GM23338 (cell line): Measurements from ENCODE around the gene SLC5A12. TPM values are rescaled to one million over a fixed set of nuclear protein-coding genes. Genes with fewer than 3 reads are reported as not detected.

Experiments
- ATAC-seq: fragments of 200-7000 bp; cut with Tn5 transposase; 3 replicates; pipeline ENCODE4 v1.9.1; 2020
- DNase-seq: peaks from one replicate; pipeline ENCODE4 v3.0.0-alpha.2; 2015; ENCODE audit warnings: low spot score
- H2AFZ ChIP-seq: fragments of 200-600 bp; sonication (generic); 2 replicates; pipeline ENCODE4 v1.8.0; 2016; ENCODE audit warnings: antibody characterized with exemption, mild to moderate bottlenecking, moderate library complexity
- H3F3A ChIP-seq: fragments of 200-600 bp; sonication (generic); replicated peaks from 2 replicates; pipeline ENCODE4 v1.8.0; 2017; ENCODE audit warnings: antibody characterized with exemption, mixed run types, low read depth
- H3K27ac ChIP-seq: fragments of 200-600 bp; sonication (generic); 2 replicates; pipeline ENCODE4 v1.6.1; 2016; ENCODE audit warnings: low read depth
- H3K27me3 ChIP-seq: fragments of 200-600 bp; sonication (generic); 2 replicates; pipeline ENCODE4 v1.8.0; 2016; ENCODE audit warnings: mild to moderate bottlenecking, mixed run types, moderate library complexity; ENCODE audit not compliant: insufficient read depth
- H3K36me3 ChIP-seq: fragments of 200-600 bp; sonication (generic); 2 replicates; pipeline ENCODE4 v1.8.0; 2016; ENCODE audit warnings: mild to moderate bottlenecking; ENCODE audit not compliant: insufficient read depth
- H3K4me1 ChIP-seq: fragments of 200-600 bp; sonication (generic); 2 replicates; pipeline ENCODE4 v1.8.0; 2016; ENCODE audit warnings: mild to moderate bottlenecking, moderate library complexity; ENCODE audit not compliant: insufficient read depth
- H3K4me2 ChIP-seq: fragments of 200-600 bp; sonication (generic); 2 replicates; pipeline ENCODE4 v1.7.1; 2017; ENCODE audit warnings: mixed run types
- H3K4me3 ChIP-seq: fragments of 200-600 bp; sonication (generic); 2 replicates; pipeline ENCODE4 v1.6.1; 2016; ENCODE audit warnings: mixed run types
- H3K79me2 ChIP-seq: fragments of 200-600 bp; sonication (generic); replicated peaks from 2 replicates; pipeline ENCODE4 v1.8.0; 2017; ENCODE audit warnings: mild to moderate bottlenecking; ENCODE audit not compliant: insufficient read depth
- H3K9me2 ChIP-seq: fragments of 200-600 bp; sonication (generic); 2 replicates; pipeline ENCODE4 v1.8.0; 2017; ENCODE audit not compliant: insufficient read depth
- H4K20me1 ChIP-seq: fragments of 200-600 bp; sonication (generic); replicated peaks from 2 replicates; pipeline ENCODE4 v1.8.0; 2017; ENCODE audit warnings: mild to moderate bottlenecking; ENCODE audit not compliant: insufficient read depth
- H3K27ac Mint-ChIP-seq: 2 replicates; pipeline ENCODE4 v1.8.0; 2020; ENCODE audit warnings: inconsistent platforms, mild to moderate bottlenecking, moderate library complexity, mixed read lengths
- H3K27me3 Mint-ChIP-seq: 3 replicates; pipeline ENCODE4 v1.8.0; 2022; ENCODE audit warnings: low read depth, mild to moderate bottlenecking, moderate library complexity, mixed read lengths, inconsistent platforms; ENCODE audit not compliant: insufficient read depth, poor library complexity
- H3K36me3 Mint-ChIP-seq: 3 replicates; pipeline ENCODE4 v1.8.0; 2021; ENCODE audit warnings: low read depth, mild to moderate bottlenecking, inconsistent platforms, moderate library complexity, mixed read lengths
- H3K4me1 Mint-ChIP-seq: 3 replicates; pipeline ENCODE4 v1.8.0; 2020; ENCODE audit warnings: mild to moderate bottlenecking, inconsistent platforms, mixed read lengths
- H3K4me3 Mint-ChIP-seq: 3 replicates; pipeline ENCODE4 v1.8.0; 2021; ENCODE audit warnings: moderate library complexity, mild to moderate bottlenecking, inconsistent platforms, mixed read lengths
- H3K9me3 Mint-ChIP-seq: 3 replicates; pipeline ENCODE4 v1.8.0; 2020; ENCODE audit warnings: moderate library complexity, mild to moderate bottlenecking, inconsistent platforms, mixed read lengths
- ETS1 ChIP-seq: IDR thresholded peaks from 2 replicates; pipeline ENCODE4 v1.6.1; 2016; ENCODE audit warnings: antibody characterized with exemption
- EZH2 ChIP-seq: fragments of 200-600 bp; sonication (generic); IDR thresholded peaks from one replicate; pipeline ENCODE4 v1.8.0; 2017; ENCODE audit warnings: antibody characterized with exemption, mild to moderate bottlenecking, low read depth; ENCODE audit not compliant: unreplicated experiment
- EZH2phosphoT487 ChIP-seq: fragments of 200-600 bp; sonication (generic); IDR thresholded peaks from one replicate; pipeline ENCODE4 v1.8.1; 2018; ENCODE audit warnings: antibody characterized with exemption; ENCODE audit not compliant: unreplicated experiment
- JUNB ChIP-seq: IDR thresholded peaks from one replicate; pipeline ENCODE4 v1.6.1; 2016; ENCODE audit warnings: antibody characterized with exemption; ENCODE audit not compliant: unreplicated experiment
- NANOG ChIP-seq: IDR thresholded peaks from 2 replicates; pipeline ENCODE4 v1.6.1; 2016; ENCODE audit warnings: antibody characterized with exemption, borderline replicate concordance
- POLR2AphosphoS5 ChIP-seq: IDR thresholded peaks from 2 replicates; pipeline ENCODE4 v1.6.1; 2016; ENCODE audit warnings: antibody characterized with exemption, low read depth
- STAT1 ChIP-seq: IDR thresholded peaks from one replicate; pipeline ENCODE4 v1.6.1; 2016; ENCODE audit warnings: antibody characterized with exemption; ENCODE audit not compliant: unreplicated experiment
- ZNF331 ChIP-seq: fragments of 250-450 bp; sonication (Bioruptor Pico); IDR thresholded peaks from 2 replicates; pipeline ENCODE4 v1.5.0; 2020; ENCODE audit warnings: low read depth, mild to moderate bottlenecking, moderate library complexity
- ZNF462 ChIP-seq: fragments of 250-450 bp; sonication (Bioruptor Pico); IDR thresholded peaks from 2 replicates; pipeline ENCODE4 v1.5.0; 2020; ENCODE audit warnings: mild to moderate bottlenecking, moderate library complexity
- polyA plus RNA-seq: library from polyadenylated mRNA; unstranded; fragments of >200 nt; fragmentation: Nextera tagmentation; extraction: Ambion mirVana; gene quantifications from 2 replicates; pipeline ENCODE4 v1.2.1, GENCODE V29; 2016
- total RNA-seq: library from RNA; depleted of rRNA; stranded (reverse); fragments of >200 nt; shearing (Covaris generic); gene quantifications from 2 replicates; pipeline ENCODE4 v1.2.3, GENCODE V29; 2014

SLC5A12 gene
- total and polyA plus RNA-seq, 2 experiments from 2014 or later, result 0.60 to 1.4 TPM

- no peak overlapping the region for H2AFZ ChIP-seq
- H3K4me3 ChIP-seq, result no peak overlapping the region
- Mint-ChIP-seq H3K27me3 (no peaks in the 10 kb centered on the region), H3K4me1 (peaks cover 8% of the 10 kb centered on the region; the same call in 2 of the 3 replicates), H3K9me3 (no peaks in the 10 kb centered on the region), H3K27ac (no peak overlapping the region), H3K4me3 (no peak overlapping the region), H3K36me3 (no peaks in the 10 kb centered on the region)
- H3K27ac ChIP-seq, result no peak overlapping the region
- no peak for ATAC-seq
- peaks cover 4% of the 10 kb centered on the region; the same call in 1 of the 2 replicates for H3K9me2 ChIP-seq
- H3F3A ChIP-seq, result no peaks in the 10 kb centered on the region
- H3K27me3 ChIP-seq, result no peaks in the 10 kb centered on the region
- no peaks in the 10 kb centered on the region for H3K36me3 ChIP-seq
- no peak overlapping the region for H3K4me2 ChIP-seq
- no peaks in the 10 kb centered on the region for H4K20me1 ChIP-seq
- TF ChIP-seq ZNF331 (CRISPR knock-in tag) (no peak), JUNB (no peak), EZH2 (no peak), ETS1 (no peak)
- no peaks in the 10 kb centered on the region for H3K79me2 ChIP-seq
- 0 out of 2 replicates have a peak, but pooled peaks cover 4% of the 10 kb centered on the region for H3K4me1 ChIP-seq
- no peak for DNase-seq
Observed at GRCh38 chr11:26742966-26743365, 21.1 kb upstream of the SLC5A12 start.

GRCh38 chr11:26741036-26741435, 19.2 kb upstream of the SLC5A12 start:
- H3K79me2 ChIP-seq, result no peaks in the 10 kb centered on the region
- H3K4me2 ChIP-seq, result no peak overlapping the region
- no peak overlapping the region for H3K4me3 ChIP-seq
- H3K36me3 ChIP-seq, result no peaks in the 10 kb centered on the region
- Mint-ChIP-seq H3K4me1 (peaks cover 8% of the 10 kb centered on the region; the same call in 2 of the 3 replicates), H3K36me3 (no peaks in the 10 kb centered on the region), H3K27me3 (no peaks in the 10 kb centered on the region), H3K4me3 (no peak overlapping the region), H3K9me3 (no peaks in the 10 kb centered on the region; the same call in 2 of the 3 replicates), H3K27ac (no peak overlapping the region)
- no peaks in the 10 kb centered on the region for H3K27me3 ChIP-seq
- H3F3A ChIP-seq, result no peaks in the 10 kb centered on the region
- no peak for TF ChIP-seq ZNF462 (CRISPR knock-in tag)
- no peak for TF ChIP-seq EZH2phosphoT487
- no peak for TF ChIP-seq NANOG
- TF ChIP-seq STAT1, result no peak
- no peak for TF ChIP-seq POLR2AphosphoS5
- peaks cover 4% of the 10 kb centered on the region; the same call in 1 of the 2 replicates for H3K9me2 ChIP-seq
- DNase-seq (no peak), ATAC-seq (no peak)
- H2AFZ ChIP-seq, result no peak overlapping the region
- 0 out of 2 replicates have a peak, but pooled peaks cover 4% of the 10 kb centered on the region for H3K4me1 ChIP-seq
- H4K20me1 ChIP-seq, result no peaks in the 10 kb centered on the region
- no peak overlapping the region for H3K27ac ChIP-seq
